Lung (tissue), 12 donors: Measurements from ENCODE around the gene SLC38A10. TPM values are rescaled to one million over a fixed set of nuclear protein-coding genes. Genes with fewer than 3 reads are reported as not detected.

Source experiments
- ATAC-seq: fragments of 200-7000 bp; cut with Tn5 transposase; one replicate; pipeline ENCODE4 v1.9.1; 2020; ENCODE audit warnings: moderate number of reproducible peaks; ENCODE audit not compliant: insufficient read depth, low FRiP score
- DNase-seq, 3 donors: peaks; one replicate each; pipeline ENCODE4 v3.0.0-alpha.2; 2013 to 2017
- H3K27ac ChIP-seq, 2 donors: one replicate each; pipeline ENCODE4 v1.5.1; 2013; ENCODE audit warnings: mild to moderate bottlenecking in 2 of 2, moderate library complexity in 2 of 2, control low read depth in 1 of 2, inconsistent platforms in 1 of 2, low read depth in 1 of 2, low read length in 1 of 2
- H3K27me3 ChIP-seq, 3 donors: one replicate each; pipeline ENCODE4 v1.5.1; 2013; ENCODE audit warnings: low read length in 2 of 3; ENCODE audit not compliant: control insufficient read depth in 3 of 3, insufficient read depth in 3 of 3
- H3K36me3 ChIP-seq, 4 donors: one replicate each; pipeline ENCODE4 v1.5.1; 2013; ENCODE audit warnings: low read length in 4 of 4, mild to moderate bottlenecking in 1 of 4, moderate library complexity in 1 of 4; ENCODE audit not compliant: control insufficient read depth in 4 of 4, insufficient read depth in 4 of 4
- H3K4me1 ChIP-seq, 5 donors: one replicate each; pipeline ENCODE4 v1.5.1; 2013; ENCODE audit warnings: low read length in 5 of 5, mild to moderate bottlenecking in 2 of 5, moderate library complexity in 1 of 5; ENCODE audit not compliant: control insufficient read depth in 5 of 5, insufficient read depth in 5 of 5
- H3K4me3 ChIP-seq: one replicate; pipeline ENCODE4 v1.5.1; 2013; ENCODE audit warnings: mild to moderate bottlenecking, control low read depth, moderate library complexity
- H3K9ac ChIP-seq, 2 donors: one replicate each; pipeline ENCODE4 v1.5.1; 2013; ENCODE audit warnings: low read length in 2 of 2, control low read depth in 1 of 2; ENCODE audit not compliant: insufficient read depth in 1 of 2
- H3K9me3 ChIP-seq, 4 donors: one replicate each; pipeline ENCODE4 v1.5.1; 2013; ENCODE audit warnings: low read length in 3 of 4, mild to moderate bottlenecking in 1 of 4, moderate library complexity in 1 of 4; ENCODE audit not compliant: control insufficient read depth in 4 of 4, insufficient read depth in 3 of 4
- CTCF ChIP-seq: IDR thresholded peaks from 2 replicates; pipeline ENCODE4 v1.5.1; 2012; ENCODE audit warnings: mild to moderate bottlenecking; ENCODE audit errors: control extremely low read depth, extremely low read depth
- WGBS, 2 donors: extraction: QIAGEN DNeasy Blood & Tissue Kit; methylation state at CpG; one replicate each; pipeline ENCODE4 v1.1.7; 2013; 5-methylcytosine and 5-hydroxymethylcytosine counted together
- polyA plus RNA-seq, 2 donors: library from polyadenylated mRNA; stranded (reverse); fragments of 200-250 nt; gene quantifications; one replicate each; pipeline ENCODE4 v1.2.1, GENCODE V29; 2013
- total RNA-seq, 2 donors: library from RNA; depleted of rRNA in 1 of 2; stranded (reverse); fragments of >200 nt in 1 of 2; gene quantifications; one replicate each; pipeline ENCODE4 v1.2.1, GENCODE V29; 2014 to 2021
- donor health status: control.
- donor health status: control.
- donor health status: Bipolar disorder and iron deficiency.
- donor health status: healthy.
- donor health status: DM: yes; HTN: yes; CAD: no.

SLC38A10 gene
- total and polyA plus RNA-seq, 4 donors, result 56.0 to 127 (median 82.4) TPM

DNA sequence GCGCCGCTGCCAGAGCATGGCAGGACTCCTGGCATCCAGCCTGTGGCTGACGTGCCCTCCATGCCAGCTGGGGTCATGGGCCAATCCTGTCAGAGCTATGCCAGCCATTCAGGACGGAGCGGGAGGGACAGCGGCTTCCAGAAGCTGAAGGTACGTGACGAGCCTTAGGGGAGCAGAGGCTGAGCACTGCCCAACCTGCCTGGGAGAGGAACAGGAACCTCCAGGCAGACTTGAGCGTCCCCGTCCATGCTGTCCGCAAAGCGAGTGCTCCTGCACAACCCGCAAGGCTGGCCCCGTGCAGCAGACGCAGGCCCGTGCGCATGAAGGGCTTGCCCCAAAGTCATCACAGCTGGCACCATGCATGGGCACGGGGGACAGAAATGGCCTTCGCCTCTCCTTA lies 34.5 kb downstream of the SLC38A10 start:
- ATAC-seq (no peak), DNase-seq (no peak)

DNA sequence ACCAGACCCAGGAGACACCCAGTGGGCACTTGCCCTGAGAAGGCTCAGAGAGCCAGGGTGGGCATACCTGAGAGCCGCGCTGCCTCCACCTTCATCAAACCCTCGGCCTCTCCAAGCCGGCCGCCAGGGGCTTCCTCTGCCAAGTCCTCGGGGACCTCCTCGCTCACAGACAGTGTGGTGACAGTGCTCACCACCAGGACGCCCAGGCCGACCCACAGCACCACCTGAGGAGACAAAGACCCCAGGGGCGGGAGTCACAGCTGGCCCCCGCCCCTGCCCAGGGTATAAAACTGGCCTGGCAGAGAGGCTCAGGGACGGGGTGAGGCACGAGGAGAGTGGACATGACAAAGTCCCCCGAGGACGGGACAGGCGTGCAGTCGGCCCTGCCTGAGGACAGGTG lies 34.9 kb downstream of the SLC38A10 start:
- peaks cover 0 to 73% (median 0%) of the 10 kb centered on the region in 4 donors for H3K36me3 ChIP-seq
- DNase-seq, result no peak
- 97 to 98% methylated on average over 17 of the region's 17 CpGs for WGBS, 2 donors

More for the DNA sequence above, 34.5 kb downstream of the SLC38A10 start:
- Histone ChIP-seq H3K9ac (no peak overlapping the region), H3K4me1 (peaks cover 0 to 5% (median 0%) of the 10 kb centered on the region in 5 donors), H3K9me3 (no peaks in the 10 kb centered on the region), H3K4me3 (no peak overlapping the region), H3K36me3 (peaks cover 0 to 75% (median 4%) of the 10 kb centered on the region in 4 donors), H3K27ac (no peak overlapping the region), H3K27me3 (no peaks in the 10 kb centered on the region)
- WGBS, 2 donors, result 95 to 96% methylated on average over 19 of the region's 19 CpGs
- TF ChIP-seq CTCF, result no peak

GRCh38 chr17:81259058-81259605 lies 36.0 kb downstream of the SLC38A10 start:
- DNase-seq, result no peak
- ATAC-seq, result no peak
- Histone ChIP-seq H3K4me1 (peaks cover 0 to 19% (median 0%) of the 10 kb centered on the region in 5 donors), H3K36me3 (peaks cover 0 to 65% (median 0%) of the 10 kb centered on the region in 4 donors), H3K9me3 (no peaks in the 10 kb centered on the region), H3K9ac (no peak overlapping the region), H3K4me3 (no peak overlapping the region), H3K27ac (no peak overlapping the region), H3K27me3 (no peaks in the 10 kb centered on the region)
- 93 to 96% methylated on average over 23 of the region's 23 CpGs for WGBS, 2 donors
- no peak for TF ChIP-seq CTCF

More for the DNA sequence above, 34.9 kb downstream of the SLC38A10 start:
- Histone ChIP-seq H3K4me3 (no peak overlapping the region), H3K27me3 (no peaks in the 10 kb centered on the region), H3K27ac (no peak overlapping the region), H3K9me3 (no peaks in the 10 kb centered on the region), H3K4me1 (peaks cover 0 to 10% (median 0%) of the 10 kb centered on the region in 5 donors), H3K9ac (no peak overlapping the region)
- TF ChIP-seq CTCF, result no peak
- ATAC-seq, result no peak

- peaks cover 0 to 56% (median 0%) of the 10 kb centered on the region in 4 donors for H3K36me3 ChIP-seq
- DNase-seq (no peak), ATAC-seq (no peak)
- H3K27ac ChIP-seq, result no peak overlapping the region
- TF ChIP-seq CTCF, result no peak
- H3K27me3 ChIP-seq, result no peaks in the 10 kb centered on the region
- no peak overlapping the region for H3K4me3 ChIP-seq
- H3K9me3 ChIP-seq, result no peaks in the 10 kb centered on the region
- WGBS, 2 donors, result 90 to 91% methylated on average over 20 of the region's 20 CpGs
- H3K4me1 ChIP-seq, result peaks cover 0 to 19% (median 4%) of the 10 kb centered on the region in 5 donors
- H3K9ac ChIP-seq, result no peak overlapping the region
These were observed 36.8 kb downstream of the SLC38A10 start for GRCh38 chr17:81258292-81258691.
